Measurements from ENCODE around the gene NAPEPLD. TPM values are rescaled to one million over a fixed set of nuclear protein-coding genes. Genes with fewer than 3 reads are reported as not detected.
"Not testable (repeated sequence)": the region's sequence is repeated elsewhere in the genome, so short reads cannot be mapped to it uniquely, and the experiment has no call there.

The NAPEPLD gene
- total RNA-seq, 4 donors from 2014 or later = 4.7 to 8.7 (median 6.1) TPM

GRCh38 chr7:103155331-103156024 is 6.6 kb upstream of the NAPEPLD start:
- H3K27ac ChIP-seq (replicated peaks in 1 of 4); DNase-seq (ENCODE audit: extremely low spot score); intact Hi-C loops (cut with DNase I); H3K4me3 ChIP-seq; H3K4me1 ChIP-seq; H3K36me3 ChIP-seq; H3K27me3 ChIP-seq; H3K9me3 ChIP-seq: not testable (repeated sequence)
- 92% methylated on average over 8 of the region's 8 CpGs for WGBS

GRCh38 chr7:103154042-103154441 is 5.1 kb upstream of the NAPEPLD start:
- Histone ChIP-seq H3K27me3 (no peaks in the 10 kb centered on the region), H3K4me3 (no peak overlapping the region), H3K36me3 (no peaks in the 10 kb centered on the region), H3K27ac (replicated peaks in 1 of 4) (no peak overlapping the region), H3K9me3 (no peaks in the 10 kb centered on the region), H3K4me1 (peaks cover 0 to 5% (median 0%) of the 10 kb centered on the region in 4 donors)
- TF ChIP-seq EP300 (IDR thresholded peaks at IDR 0.05) = no peak
- no peak for DNase-seq (ENCODE audit: extremely low spot score)
- WGBS = 85% methylated on average over 6 of the region's 6 CpGs
- intact Hi-C loops (cut with DNase I) = no loop called here

GRCh38 chr7:103152744-103153617 is 4.1 kb upstream of the NAPEPLD start:
- H3K9me3 ChIP-seq; H3K4me1 ChIP-seq; DNase-seq (ENCODE audit: extremely low spot score); H3K27me3 ChIP-seq; H3K36me3 ChIP-seq; H3K27ac ChIP-seq (replicated peaks in 1 of 4); intact Hi-C loops (cut with DNase I); H3K4me3 ChIP-seq: not testable (repeated sequence)
- 96% methylated on average over 22 of the region's 23 CpGs for WGBS

- DNase-seq (ENCODE audit: extremely low spot score); H3K36me3 ChIP-seq; intact Hi-C loops (cut with DNase I); H3K9me3 ChIP-seq; H3K27me3 ChIP-seq; H3K4me3 ChIP-seq; H3K27ac ChIP-seq (replicated peaks in 1 of 4): not testable (repeated sequence)
- WGBS = 94% methylated on average over 8 of the region's 8 CpGs
- H3K4me1 ChIP-seq = peaks cover 9 to 16% (median 13%) of the 10 kb centered on the region in 4 donors
Measured at GRCh38 chr7:103151993-103152676, 3.2 kb upstream of the NAPEPLD start.

GRCh38 chr7:103150192-103150591 is 1.3 kb upstream of the NAPEPLD start:
- no peak for DNase-seq (ENCODE audit: extremely low spot score)
- Histone ChIP-seq H3K36me3 (no peaks in the 10 kb centered on the region), H3K4me3 (no peak overlapping the region), H3K9me3 (no peaks in the 10 kb centered on the region), H3K27ac (replicated peaks in 1 of 4) (no peak overlapping the region), H3K4me1 (peaks cover 13 to 31% (median 26%) of the 10 kb centered on the region in 4 donors), H3K27me3 (no peaks in the 10 kb centered on the region)
- intact Hi-C loops (cut with DNase I) = no loop called here
- no peak for TF ChIP-seq CTCF (IDR thresholded peaks at IDR 0.05)
- TF ChIP-seq POLR2A (IDR thresholded peaks at IDR 0.05; ENCODE audit: low read depth) = no peak
- no peak for TF ChIP-seq POLR2AphosphoS5 (IDR thresholded peaks at IDR 0.05)
- no peak for TF ChIP-seq EP300 (IDR thresholded peaks at IDR 0.05)

GRCh38 chr7:103149808-103150180 is 895 bp upstream of the NAPEPLD start:
- intact Hi-C loops (cut with DNase I) = loop anchor here (2.0 to 10.0 kb wide), 2 partner anchors 75 to 195 kb away; partner anchors contain the start of genes ARMC10, DNAJC2, FBXL13 and PSMC2
- TF ChIP-seq CTCF (IDR thresholded peaks at IDR 0.05) (no peak), EP300 (IDR thresholded peaks at IDR 0.05) (no peak), POLR2AphosphoS5 (IDR thresholded peaks at IDR 0.05) (no peak), POLR2A (IDR thresholded peaks at IDR 0.05; ENCODE audit: low read depth) (no peak)
- no peak for DNase-seq (ENCODE audit: extremely low spot score)

More at GRCh38 chr7:103149808-103150180, 895 bp upstream of the NAPEPLD start:
- Histone ChIP-seq H3K4me3 (peak overlapping the region; percentile 68 to 85 (median 82)), H3K9me3 (no peaks in the 10 kb centered on the region), H3K4me1 (peaks cover 13 to 31% (median 26%) of the 10 kb centered on the region in 4 donors), H3K36me3 (no peaks in the 10 kb centered on the region), H3K27ac (replicated peaks in 1 of 4) (peak overlapping the region; percentile 92 to 96 (median 95)), H3K27me3 (no peaks in the 10 kb centered on the region)
- WGBS = 94% methylated on average over 9 of the region's 11 CpGs

Data from esophagus muscularis mucosa (tissue), 4 donors.